GM06990 (cell line): Measurements from ENCODE around the gene WNT9B.

Experiments
- DNase-seq: peaks from one replicate; pipeline ENCODE4 v3.0.0-alpha.2; 2011; ENCODE audit not compliant: insufficient read length; ENCODE audit errors: extremely low read depth
- H3K27me3 ChIP-seq: replicated peaks from 2 replicates; pipeline ENCODE4 v1.6.0; 2011; ENCODE audit warnings: low read length; ENCODE audit not compliant: control insufficient read depth, insufficient read depth
- H3K36me3 ChIP-seq: 2 replicates; pipeline ENCODE4 v1.5.1; 2011; ENCODE audit warnings: low read length; ENCODE audit not compliant: control insufficient read depth, insufficient read depth
- H3K4me3 ChIP-seq: replicated peaks from 2 replicates; pipeline ENCODE4 v1.5.1; 2011; ENCODE audit warnings: low read depth, mild to moderate bottlenecking, control low read depth, low read length
- CTCF ChIP-seq: IDR thresholded peaks from 2 replicates; pipeline ENCODE4 v1.5.1; 2011; ENCODE audit warnings: low read length, control low read depth, mild to moderate bottlenecking, inconsistent platforms; ENCODE audit not compliant: insufficient read depth, poor library complexity, severe bottlenecking

The WNT9B gene

GRCh38 chr17:46903762-46904672, 52.6 kb downstream of the WNT9B start:
- Histone ChIP-seq H3K36me3 (no peaks in the 10 kb centered on the region), H3K27me3 (no peaks in the 10 kb centered on the region; the same call in 1 of the 2 replicates), H3K4me3 (no peak overlapping the region)
- DNase-seq, result no peak
- TF ChIP-seq CTCF, result no peak

- H3K27me3 ChIP-seq, result no peaks in the 10 kb centered on the region; the same call in none of the 2 replicates
- no peak for TF ChIP-seq CTCF
- no peak overlapping the region for H3K4me3 ChIP-seq
- no peaks in the 10 kb centered on the region for H3K36me3 ChIP-seq
- DNase-seq, result no peak
Measured at GRCh38 chr17:46908068-46908737, 56.8 kb downstream of the WNT9B start.

GRCh38 chr17:46910179-46910927, 59.0 kb downstream of the WNT9B start:
- Histone ChIP-seq H3K36me3 (no peaks in the 10 kb centered on the region), H3K4me3 (no peak overlapping the region), H3K27me3 (no peaks in the 10 kb centered on the region; the same call in none of the 2 replicates)
- no peak for DNase-seq
- TF ChIP-seq CTCF, result no peak

- H3K36me3 ChIP-seq, result no peaks in the 10 kb centered on the region
- no peak for DNase-seq
- no peaks in the 10 kb centered on the region; the same call in none of the 2 replicates for H3K27me3 ChIP-seq
- TF ChIP-seq CTCF, result no peak
- no peak overlapping the region for H3K4me3 ChIP-seq
Measured at GRCh38 chr17:46911311-46911710, 59.9 kb downstream of the WNT9B start.

- TF ChIP-seq CTCF, result no peak
- Histone ChIP-seq H3K27me3 (no peaks in the 10 kb centered on the region), H3K36me3 (no peaks in the 10 kb centered on the region), H3K4me3 (no peak overlapping the region)
- no peak for DNase-seq
Measured at GRCh38 chr17:46915596-46915995, 64.2 kb downstream of the WNT9B start.
